K562 (cell line): Measurements from ENCODE around the gene HYI. TPM values are rescaled to one million over a fixed set of nuclear protein-coding genes. Genes with fewer than 3 reads are reported as not detected.

Source experiments
- ATAC-seq: fragments of 200-7000 bp; cut with Tn5 transposase; 3 replicates; pipeline ENCODE4 v1.9.1; 2020; ENCODE audit warnings: moderate library complexity
- BruUV-seq: library from RNA; stranded (reverse); fragments of 400-500 nt; replicated peaks from 2 replicates; lab custom pipeline; 2021; lab: Mats Ljungman, UMichigan
- CTCF ChIA-PET: fragments of 300-600 bp; formaldehyde crosslinking; extraction: SDS; loops from one replicate; lab custom pipeline; 2021; ENCODE audit warnings: low intra/inter-chr PET ratio; lab: Yijun Ruan, JAX
- POLR2A ChIA-PET: fragments of 300-600, 350-650 bp; sonication (Branson Sonifier 250); formaldehyde crosslinking; extraction: SDS; loops from one replicate; lab custom pipeline; 2021; ENCODE audit warnings: antibody characterized with exemption, inconsistent platforms; lab: Yijun Ruan, JAX
- DNase-seq, 4 experiments: peaks; one replicate each; pipeline versions ENCODE4 v3.0.0 to v3.0.0-alpha.2; 2011 to 2018; ENCODE audit warnings: low spot score in 3 of 4, mixed read lengths in 3 of 4; ENCODE audit errors: extremely low read depth in 1 of 4
- FAIRE-seq: peaks from 2 replicates; lab custom pipeline; 2011; peaks lifted over from hg19 to GRCh38; lab: Jason Lieb, UNC
- H2AFZ ChIP-seq: 2 replicates; pipeline ENCODE4 v1.6.0; 2011; ENCODE audit warnings: low read depth, low read length, control low read depth, inconsistent platforms
- H3K27ac ChIP-seq: fragments of 200-600 bp; 3 replicates; pipeline ENCODE4 v1.8.0; 2011; ENCODE audit warnings: low read depth, mild to moderate bottlenecking, control low read depth, inconsistent platforms, low read length, moderate library complexity, mixed read lengths; ENCODE audit errors: extremely low read depth
- H3K27me3 ChIP-seq, 2 experiments: fragments of 300-600 bp in 1 of 2; 2 replicates in 1 of 2; 3 replicates in 1 of 2; pipeline versions ENCODE4 v1.6.0 to v1.8.0; 2011; ENCODE audit warnings: inconsistent platforms in 2 of 2, low read length in 2 of 2, mild to moderate bottlenecking in 1 of 2, mixed read lengths in 1 of 2, moderate library complexity in 1 of 2; ENCODE audit not compliant: control insufficient read depth in 2 of 2, insufficient read depth in 2 of 2
- H3K36me3 ChIP-seq: fragments of 300-600 bp; 3 replicates; pipeline ENCODE4 v1.8.0; 2011; ENCODE audit warnings: mild to moderate bottlenecking, low read length, inconsistent platforms; ENCODE audit not compliant: control insufficient read depth, insufficient read depth
- H3K4me1 ChIP-seq, 2 experiments: fragments of 200-600 bp in 1 of 2; replicated peaks in 1 of 2; 2 replicates in 1 of 2; 3 replicates in 1 of 2; pipeline versions ENCODE4 v1.5.1 to v1.8.0; 2011; ENCODE audit warnings: inconsistent platforms in 2 of 2, low read length in 2 of 2, mild to moderate bottlenecking in 1 of 2, mixed read lengths in 1 of 2, moderate library complexity in 1 of 2; ENCODE audit not compliant: control insufficient read depth in 2 of 2, insufficient read depth in 2 of 2
- H3K4me2 ChIP-seq: 2 replicates; pipeline ENCODE4 v1.6.1; 2011; ENCODE audit warnings: low read length, control low read depth, inconsistent platforms, mixed read lengths; ENCODE audit not compliant: insufficient read depth
- H3K4me3 ChIP-seq: fragments of 200-600 bp; sonication (generic), shearing (Covaris generic); 2 replicates; pipeline ENCODE4 v1.5.1; 2016; ENCODE audit warnings: control low read depth, inconsistent platforms
- H3K79me2 ChIP-seq: fragments of 200-600 bp; 3 replicates; pipeline ENCODE4 v1.8.0; 2011; ENCODE audit warnings: low read length, inconsistent platforms; ENCODE audit not compliant: control insufficient read depth, insufficient read depth
- H3K9ac ChIP-seq, 2 experiments: 2 replicates each; pipeline versions ENCODE4 v1.6.0 to v1.6.1; 2011; ENCODE audit warnings: low read depth in 2 of 2, low read length in 2 of 2, control low read depth in 1 of 2, inconsistent platforms in 1 of 2, mild to moderate bottlenecking in 1 of 2, mixed read lengths in 1 of 2; ENCODE audit not compliant: insufficient read depth in 1 of 2
- H3K9me1 ChIP-seq: one replicate; pipeline ENCODE4 v1.6.0; 2011; ENCODE audit warnings: inconsistent platforms, mild to moderate bottlenecking, low read length, moderate library complexity; ENCODE audit not compliant: control insufficient read depth, insufficient read depth
- H3K9me3 ChIP-seq: replicated peaks from 2 replicates; pipeline ENCODE4 v1.5.1; 2011; ENCODE audit warnings: low read depth, low read length, inconsistent platforms; ENCODE audit not compliant: control insufficient read depth, insufficient read depth
- H4K20me1 ChIP-seq: replicated peaks from 2 replicates; pipeline ENCODE4 v1.6.1; 2011; ENCODE audit warnings: low read length, inconsistent platforms, mixed read lengths; ENCODE audit not compliant: control insufficient read depth, insufficient read depth
- NRF1 ChIP-seq, 2 experiments: fragments of 450-650 bp; IDR thresholded peaks in 1 of 2; conservative IDR thresholded peaks in 1 of 2; 2 replicates each; pipeline ENCODE4 v1.6.1; 2014; ENCODE audit warnings: mild to moderate bottlenecking in 2 of 2
- POLR2AphosphoS5 ChIP-seq: IDR thresholded peaks from 2 replicates; pipeline ENCODE4 v1.6.1; 2011; ENCODE audit warnings: mild to moderate bottlenecking, low read depth, low read length, moderate library complexity; ENCODE audit not compliant: control insufficient read depth, insufficient read depth
- ZNF133 ChIP-seq: fragments of 250-450 bp; sonication (Bioruptor Pico); IDR thresholded peaks from 2 replicates; pipeline ENCODE4 v1.4.0; 2020; ENCODE audit warnings: mild to moderate bottlenecking
- WGBS: fragments of 100-300 bp; shearing (Covaris generic); methylation state at CpG from one replicate; pipeline ENCODE4 v1.1.6; 2016; ENCODE audit warnings: low coverage, mixed read lengths; ENCODE audit not compliant: insufficient coverage; ENCODE audit errors: missing lambda C conversion rate; 5-methylcytosine and 5-hydroxymethylcytosine counted together
- in situ Hi-C: fragments of 300-500 bp; cut with MboI; formaldehyde crosslinking; loops from 4 replicates; pipeline ENCODE4 v1.15.0; 2018; ENCODE audit warnings: inconsistent platforms, mixed read lengths
- intact Hi-C: fragments of 100-400 bp; cut with micrococcal nuclease; formaldehyde crosslinking; loops from 2 replicates; pipeline ENCODE4 v1.14.2; 2022
- polyA plus RNA-seq, 8 experiments: library from polyadenylated mRNA; depleted of rRNA in 4 of 8; stranded (reverse) in 5 of 8; unstranded in 3 of 8; fragments of >200 nt; fragmentation: Nextera tagmentation in 2 of 8; fragmentation: Illumina TruSeq in 1 of 8; extraction: Ambion mirVana in 2 of 8; extraction: Trizol in 1 of 8; gene quantifications; 2 replicates each; pipeline versions ENCODE4 v1.2.1 to v1.2.3, GENCODE V29; 2011 to 2014; ENCODE audit warnings: inconsistent platforms in 1 of 8, missing spikeins in 1 of 8
- total RNA-seq, 7 experiments: library from RNA; depleted of rRNA in 6 of 7; stranded (reverse); fragments of >200 nt in 6 of 7; fragmentation: Illumina TruSeq in 2 of 7; extraction: Trizol in 2 of 7; gene quantifications; 2 replicates each; pipeline versions ENCODE4 v1.2.1 to v1.2.3, GENCODE V29; 2011 to 2021; ENCODE audit warnings: low replicate concordance in 1 of 7
- TF ChIP-seq, protein P1 (sequence below): sonication (generic); formaldehyde crosslinking; IDR thresholded peaks from 2 replicates; pipeline ENCODE4 v1.8.1; 2023; ENCODE audit warnings: missing genetic modification reagents, mild to moderate bottlenecking, borderline replicate concordance

Gene HYI
- total and polyA plus RNA-seq, 9 of the 15 experiments (the other 6 are each of a cell fraction or from before 2014, with no cell fraction given): 0.04 to 4.1 (median 1.4) TPM; not detected in 1

- TF ChIP-seq, protein P1, sequence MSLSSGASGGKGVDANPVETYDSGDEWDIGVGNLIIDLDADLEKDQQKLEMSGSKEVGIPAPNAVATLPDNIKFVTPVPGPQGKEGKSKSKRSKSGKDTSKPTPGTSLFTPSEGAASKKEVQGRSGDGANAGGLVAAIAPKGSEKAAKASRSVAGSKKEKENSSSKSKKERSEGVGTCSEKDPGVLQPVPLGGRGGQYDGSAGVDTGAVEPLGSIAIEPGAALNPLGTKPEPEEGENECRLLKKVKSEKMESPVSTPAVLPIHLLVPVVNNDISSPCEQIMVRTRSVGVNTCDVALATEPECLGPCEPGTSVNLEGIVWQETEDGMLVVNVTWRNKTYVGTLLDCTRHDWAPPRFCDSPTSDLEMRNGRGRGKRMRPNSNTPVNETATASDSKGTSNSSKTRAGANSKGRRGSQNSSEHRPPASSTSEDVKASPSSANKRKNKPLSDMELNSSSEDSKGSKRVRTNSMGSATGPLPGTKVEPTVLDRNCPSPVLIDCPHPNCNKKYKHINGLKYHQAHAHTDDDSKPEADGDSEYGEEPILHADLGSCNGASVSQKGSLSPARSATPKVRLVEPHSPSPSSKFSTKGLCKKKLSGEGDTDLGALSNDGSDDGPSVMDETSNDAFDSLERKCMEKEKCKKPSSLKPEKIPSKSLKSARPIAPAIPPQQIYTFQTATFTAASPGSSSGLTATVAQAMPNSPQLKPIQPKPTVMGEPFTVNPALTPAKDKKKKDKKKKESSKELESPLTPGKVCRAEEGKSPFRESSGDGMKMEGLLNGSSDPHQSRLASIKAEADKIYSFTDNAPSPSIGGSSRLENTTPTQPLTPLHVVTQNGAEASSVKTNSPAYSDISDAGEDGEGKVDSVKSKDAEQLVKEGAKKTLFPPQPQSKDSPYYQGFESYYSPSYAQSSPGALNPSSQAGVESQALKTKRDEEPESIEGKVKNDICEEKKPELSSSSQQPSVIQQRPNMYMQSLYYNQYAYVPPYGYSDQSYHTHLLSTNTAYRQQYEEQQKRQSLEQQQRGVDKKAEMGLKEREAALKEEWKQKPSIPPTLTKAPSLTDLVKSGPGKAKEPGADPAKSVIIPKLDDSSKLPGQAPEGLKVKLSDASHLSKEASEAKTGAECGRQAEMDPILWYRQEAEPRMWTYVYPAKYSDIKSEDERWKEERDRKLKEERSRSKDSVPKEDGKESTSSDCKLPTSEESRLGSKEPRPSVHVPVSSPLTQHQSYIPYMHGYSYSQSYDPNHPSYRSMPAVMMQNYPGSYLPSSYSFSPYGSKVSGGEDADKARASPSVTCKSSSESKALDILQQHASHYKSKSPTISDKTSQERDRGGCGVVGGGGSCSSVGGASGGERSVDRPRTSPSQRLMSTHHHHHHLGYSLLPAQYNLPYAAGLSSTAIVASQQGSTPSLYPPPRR (CRISPR knock-in tag): no peak
- no peak for TF ChIP-seq ZNF133 (CRISPR knock-in tag)
Observed at GRCh38 chr1:43445606-43446387, 7.9 kb downstream of the HYI start (continued).

DNA sequence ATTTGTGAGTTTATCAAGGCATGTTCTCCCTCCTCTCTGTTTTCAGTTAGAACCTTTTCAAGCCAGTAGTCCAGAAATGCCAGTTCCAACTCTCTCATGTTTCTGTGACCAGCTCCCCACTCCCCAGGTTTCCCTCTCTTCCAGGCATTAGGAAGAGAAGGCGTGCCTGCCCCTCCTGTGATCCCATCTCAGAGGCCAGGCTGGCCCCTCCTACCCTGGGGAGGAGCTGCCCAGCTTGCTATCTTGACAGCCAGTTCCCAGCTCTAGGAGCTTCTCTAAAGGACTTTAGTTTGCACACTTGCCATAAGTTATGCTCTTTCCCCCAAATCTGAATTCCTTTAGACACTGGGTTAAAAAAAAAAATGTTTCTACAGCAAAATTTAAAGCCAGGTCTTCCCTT is 8.9 kb downstream of the HYI start:
- intact Hi-C loops: no loop called here

More for the DNA sequence above, 8.9 kb downstream of the HYI start:
- no TSS peak for BruUV-seq
- H3K36me3 ChIP-seq: peaks cover 57% of the 10 kb centered on the region; the same call in 2 of the 3 replicates
- WGBS: 7% methylated on average over 1 of the region's 1 CpG
- peaks cover 4% of the 10 kb centered on the region; the same call in 1 of the 2 replicates for H4K20me1 ChIP-seq
- no peaks in the 10 kb centered on the region for H3K27me3 ChIP-seq
- in situ Hi-C loops: no loop called here
- H3K9ac ChIP-seq: peak overlapping the region in 1 of 2 experiments; percentile 6; a peak in 1 of 4 replicates
- H2AFZ ChIP-seq: no peak overlapping the region
- POLR2A ChIA-PET: interaction anchor here (0.6 to 2.1 kb wide), 8 partner anchors 11 to 884 kb away, joined by 3 to 6 read pairs (median 3); no protein-coding TSS in a partner anchor
- FAIRE-seq: peak; percentile 83
- TF ChIP-seq NRF1 (conservative IDR thresholded peaks at IDR 0.05 in 1 of 2, IDR thresholded peaks at IDR 0.05 in 1 of 2): 0 out of 4 replicates have a peak, but pooled peaks of 1 of the 2 experiments have one; percentile 25
- no peak for TF ChIP-seq POLR2AphosphoS5
- TF ChIP-seq, all 486 proteins: peak for 1
- Histone ChIP-seq H3K27ac (no peak overlapping the region), H3K4me2 (no peak overlapping the region), H3K4me1 (peaks cover 8% of the 10 kb centered on the region in 2 experiments; a peak in 3 of 5 replicates), H3K79me2 (no peaks in the 10 kb centered on the region), H3K4me3 (no peak overlapping the region), H3K9me3 (no peaks in the 10 kb centered on the region), H3K9me1 (peaks cover 4% of the 10 kb centered on the region)
- peak; percentile 92 for ATAC-seq
- DNase-seq: peak; percentile 69 to 89 (median 79)
- CTCF ChIA-PET: no interaction called here
